Colonic mucosa (tissue), 4 donors: Measurements from ENCODE around the gene RNF4. TPM values are rescaled to one million over a fixed set of nuclear protein-coding genes. Genes with fewer than 3 reads are reported as not detected.
"Not testable (repeated sequence)": the region's sequence is repeated elsewhere in the genome, so short reads cannot be mapped to it uniquely, and the experiment has no call there.

Experiments used
- DNase-seq: peaks from one replicate; pipeline ENCODE4 v3.0.0-alpha.2; 2020
- H3K27ac ChIP-seq: fragments of 200-600 bp; one replicate; pipeline ENCODE4 v1.8.0; 2021
- H3K27me3 ChIP-seq: fragments of 200-600 bp; one replicate; pipeline ENCODE4 v1.8.0; 2021
- H3K36me3 ChIP-seq: fragments of 200-600 bp; one replicate; pipeline ENCODE4 v1.8.0; 2021
- H3K4me1 ChIP-seq: fragments of 200-600 bp; one replicate; pipeline ENCODE4 v1.8.0; 2021; ENCODE audit warnings: mild to moderate bottlenecking
- H3K4me3 ChIP-seq: fragments of 200-600 bp; one replicate; pipeline ENCODE4 v1.8.0; 2021
- H3K9ac ChIP-seq, 2 donors: one replicate each; pipeline ENCODE4 v1.7.0; 2013; ENCODE audit warnings: control low read depth in 2 of 2, low read depth in 2 of 2, low read length in 2 of 2
- H3K9me3 ChIP-seq: fragments of 200-600 bp; one replicate; pipeline ENCODE4 v1.8.0; 2021
- intact Hi-C: fragments of 100-400 bp; cut with DNase I; formaldehyde crosslinking; loops from one replicate; pipeline ENCODE4 v1.14.1; 2022
- total RNA-seq, 2 donors: library from RNA; stranded (reverse); fragmentation: NEBNext Ultra II Directional in 1 of 2; extraction: Animal tissue kit (Norgen Biotek cat#: 25700) in 1 of 2; gene quantifications; one replicate each; pipeline ENCODE4 v1.2.1, GENCODE V29; 2021
- TF ChIP-seq, protein P1 (sequence below): fragments of 200-600 bp; IDR thresholded peaks from one replicate; pipeline ENCODE4 v1.8.0; 2022; ENCODE audit warnings: antibody characterized with exemption, mild to moderate bottlenecking
- donor health status: healthy.
- donor health status: DM: no; HTN: no; CAD: no.
- donor health status: DM: no; HTN: no; CAD: no.

Gene RNF4
- total RNA-seq, 2 donors from 2014 or later: 50.1 to 51.1 TPM

DNA sequence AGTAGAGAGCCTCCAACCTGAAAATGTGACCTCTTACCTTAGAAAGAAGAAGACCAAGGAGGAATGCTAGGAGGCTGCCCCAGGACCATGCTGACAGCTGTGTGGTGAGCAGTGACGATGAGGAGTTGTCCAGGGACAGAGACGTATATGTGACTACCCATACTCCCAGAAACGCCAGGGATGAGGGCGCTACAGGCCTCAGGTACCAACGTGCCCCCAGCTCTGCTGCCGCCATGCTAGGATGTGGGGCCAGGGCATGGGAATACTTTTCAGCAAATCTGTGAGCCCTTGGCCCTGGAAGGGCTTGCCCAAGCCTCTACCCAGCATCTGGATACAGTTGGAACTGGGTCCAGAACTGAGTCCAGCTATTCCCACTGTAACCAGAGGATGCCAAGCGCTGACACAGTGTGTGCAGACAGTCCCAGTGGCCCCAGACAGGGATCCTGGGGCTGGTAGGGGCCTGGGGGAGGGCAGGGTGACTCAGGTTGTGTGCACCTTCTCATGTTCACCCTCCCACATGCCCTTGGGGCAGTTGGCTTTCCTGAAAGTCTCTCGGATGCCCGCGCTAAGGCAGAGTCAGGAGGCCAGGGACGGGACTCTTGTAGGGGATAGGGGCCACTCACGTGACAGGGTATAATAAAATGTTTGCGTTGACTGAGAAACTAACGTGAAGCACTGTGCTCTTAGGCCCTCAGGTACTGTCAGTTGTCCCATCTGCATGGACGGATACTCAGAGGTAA, 43.7 kb downstream of the RNF4 start:
- no peaks in the 10 kb centered on the region for H3K27me3 ChIP-seq
- H3K27ac ChIP-seq: no peak overlapping the region
- H3K4me1 ChIP-seq: no peaks in the 10 kb centered on the region
- no peak for DNase-seq
- H3K4me3 ChIP-seq: no peak overlapping the region
- no peaks in the 10 kb centered on the region for H3K9me3 ChIP-seq
- intact Hi-C loops: no loop called here
- H3K9ac ChIP-seq: no peak overlapping the region
- TF ChIP-seq, protein P1, sequence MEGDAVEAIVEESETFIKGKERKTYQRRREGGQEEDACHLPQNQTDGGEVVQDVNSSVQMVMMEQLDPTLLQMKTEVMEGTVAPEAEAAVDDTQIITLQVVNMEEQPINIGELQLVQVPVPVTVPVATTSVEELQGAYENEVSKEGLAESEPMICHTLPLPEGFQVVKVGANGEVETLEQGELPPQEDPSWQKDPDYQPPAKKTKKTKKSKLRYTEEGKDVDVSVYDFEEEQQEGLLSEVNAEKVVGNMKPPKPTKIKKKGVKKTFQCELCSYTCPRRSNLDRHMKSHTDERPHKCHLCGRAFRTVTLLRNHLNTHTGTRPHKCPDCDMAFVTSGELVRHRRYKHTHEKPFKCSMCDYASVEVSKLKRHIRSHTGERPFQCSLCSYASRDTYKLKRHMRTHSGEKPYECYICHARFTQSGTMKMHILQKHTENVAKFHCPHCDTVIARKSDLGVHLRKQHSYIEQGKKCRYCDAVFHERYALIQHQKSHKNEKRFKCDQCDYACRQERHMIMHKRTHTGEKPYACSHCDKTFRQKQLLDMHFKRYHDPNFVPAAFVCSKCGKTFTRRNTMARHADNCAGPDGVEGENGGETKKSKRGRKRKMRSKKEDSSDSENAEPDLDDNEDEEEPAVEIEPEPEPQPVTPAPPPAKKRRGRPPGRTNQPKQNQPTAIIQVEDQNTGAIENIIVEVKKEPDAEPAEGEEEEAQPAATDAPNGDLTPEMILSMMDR: no peak
- H3K36me3 ChIP-seq: peaks cover 23% of the 10 kb centered on the region

DNA sequence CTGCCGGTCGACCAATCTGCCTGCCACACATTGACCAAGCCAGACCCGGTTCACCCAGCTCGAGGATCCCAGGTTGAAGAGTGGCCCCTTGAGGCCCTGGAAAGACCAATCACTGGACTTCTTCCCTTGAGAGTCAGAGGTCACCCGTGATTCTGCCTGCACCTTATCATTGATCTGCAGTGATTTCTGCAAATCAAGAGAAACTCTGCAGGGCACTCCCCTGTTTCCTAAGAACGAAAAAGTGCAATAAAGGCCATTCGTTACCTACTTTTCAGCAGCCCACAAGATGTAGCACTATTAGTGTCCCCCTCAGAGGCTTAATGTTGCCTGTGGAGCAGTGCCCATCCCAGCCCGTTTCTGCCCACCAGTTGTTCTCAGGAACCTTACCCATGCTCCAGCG, 45.3 kb downstream of the RNF4 start:
- peaks cover 23% of the 10 kb centered on the region for H3K36me3 ChIP-seq
- H3K9me3 ChIP-seq, H3K9ac ChIP-seq, intact Hi-C loops, H3K27ac ChIP-seq, H3K27me3 ChIP-seq, DNase-seq, H3K4me1 ChIP-seq, H3K4me3 ChIP-seq: not testable (repeated sequence)

DNA sequence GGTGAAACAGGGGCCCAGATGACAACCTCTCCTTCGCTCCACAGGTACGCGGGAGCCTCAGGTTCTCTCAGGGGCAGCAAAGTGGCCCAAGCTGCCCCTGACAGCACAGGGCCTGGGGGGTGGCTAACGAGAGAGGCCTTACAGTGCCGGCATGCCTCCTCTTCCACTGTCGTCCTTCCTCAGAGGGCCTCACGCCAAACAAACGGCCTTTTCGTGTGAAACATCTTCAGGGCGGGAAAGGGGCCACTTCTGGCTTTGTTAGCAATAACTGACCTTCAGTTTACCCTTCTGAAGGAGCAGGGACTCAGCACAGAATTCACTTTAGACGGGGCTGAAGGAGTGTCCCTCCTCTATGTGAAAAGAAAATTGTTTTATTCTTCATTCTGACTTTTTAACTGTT, 46.0 kb downstream of the RNF4 start:
- H3K4me3 ChIP-seq, H3K27ac ChIP-seq, DNase-seq, H3K9ac ChIP-seq, H3K27me3 ChIP-seq, H3K9me3 ChIP-seq, intact Hi-C loops, H3K4me1 ChIP-seq: not testable (repeated sequence)
- peaks cover 23% of the 10 kb centered on the region for H3K36me3 ChIP-seq

DNA sequence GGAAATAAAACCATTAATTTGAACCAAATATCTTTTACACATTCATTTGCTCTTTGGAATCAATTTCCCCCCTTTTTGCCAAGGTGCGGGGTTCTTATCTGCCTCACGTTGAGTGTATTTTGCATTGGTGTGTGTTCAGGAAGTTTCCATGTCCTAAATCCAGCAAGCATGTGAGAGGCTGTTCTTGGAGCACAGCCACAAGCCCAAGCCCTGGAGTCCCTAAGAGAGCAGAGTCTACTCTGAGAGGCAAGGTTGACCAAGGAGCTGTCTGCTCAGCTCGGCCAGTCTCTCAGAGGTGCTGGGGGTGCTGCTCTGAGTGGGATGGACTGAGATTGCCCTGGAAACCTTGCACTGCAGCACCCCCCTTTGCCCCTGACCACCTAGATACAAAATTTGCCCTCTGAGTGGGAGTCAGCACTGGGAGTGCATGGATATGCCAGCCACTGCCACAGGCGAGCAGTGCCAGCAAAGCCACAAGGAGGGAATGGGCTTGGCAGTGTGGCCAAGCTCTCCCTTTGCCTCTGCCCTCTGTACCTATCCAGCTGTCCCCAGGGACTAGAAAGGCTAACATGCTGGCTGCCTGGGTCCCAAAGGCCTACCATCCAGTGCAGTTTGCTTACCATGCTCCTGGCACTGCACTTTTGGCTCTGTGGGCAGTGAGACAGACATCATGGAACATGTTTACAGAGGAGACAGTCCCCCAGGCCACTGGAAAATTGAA, 47.1 kb downstream of the RNF4 start:
- H3K4me3 ChIP-seq: no peak overlapping the region
- no peak overlapping the region for H3K9ac ChIP-seq
- peaks cover 18% of the 10 kb centered on the region for H3K36me3 ChIP-seq
- H3K27ac ChIP-seq: no peak overlapping the region
- DNase-seq: no peak
- intact Hi-C loops: no loop called here
- H3K9me3 ChIP-seq: no peaks in the 10 kb centered on the region
- no peaks in the 10 kb centered on the region for H3K4me1 ChIP-seq
- H3K27me3 ChIP-seq: no peaks in the 10 kb centered on the region
- TF ChIP-seq, protein P1: no peak

DNA sequence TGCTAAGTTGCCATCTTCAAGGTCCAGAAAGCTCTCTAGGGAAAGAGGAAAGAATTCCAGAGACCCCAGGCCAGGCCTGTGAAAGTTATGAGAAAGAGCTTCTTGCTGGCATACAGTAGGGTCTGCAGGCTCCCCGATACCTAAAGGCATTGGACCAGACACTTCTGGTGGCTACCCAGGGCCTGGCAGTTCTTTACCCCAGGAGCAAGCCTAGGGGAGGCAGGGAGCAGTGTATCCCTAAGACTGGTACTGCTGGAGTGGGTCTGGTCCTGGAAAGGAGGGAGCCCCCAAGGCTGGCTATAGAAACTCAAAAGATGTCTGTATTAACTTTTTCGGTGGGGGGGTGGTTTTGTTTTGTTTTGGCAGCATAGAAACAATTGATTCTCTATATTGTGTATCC, 47.7 kb downstream of the RNF4 start:
- Histone ChIP-seq H3K9me3 (no peaks in the 10 kb centered on the region), H3K27me3 (no peaks in the 10 kb centered on the region), H3K9ac (no peak overlapping the region), H3K27ac (no peak overlapping the region), H3K4me3 (no peak overlapping the region), H3K4me1 (no peaks in the 10 kb centered on the region), H3K36me3 (peaks cover 18% of the 10 kb centered on the region)
- intact Hi-C loops: no loop called here
- no peak for DNase-seq
- TF ChIP-seq, protein P1: no peak

DNA sequence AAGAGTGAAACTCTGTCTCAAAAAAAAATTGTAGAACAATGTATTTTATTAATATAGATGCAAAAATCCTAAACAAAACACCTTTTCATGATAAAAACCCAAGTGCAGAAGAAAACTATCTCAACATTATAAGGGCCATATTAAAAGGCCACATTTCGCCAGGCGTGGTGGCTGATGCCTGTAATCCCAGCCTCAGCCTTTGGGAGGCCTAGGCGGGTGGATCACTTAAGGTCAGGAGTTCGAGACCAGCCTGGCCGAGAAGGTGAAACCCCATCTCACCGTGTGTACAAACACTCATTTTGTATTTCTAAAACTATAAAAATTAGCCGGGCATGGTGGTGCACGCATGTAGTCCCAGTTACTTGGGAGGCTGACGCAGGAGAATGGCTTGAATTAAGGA, 57.7 kb downstream of the RNF4 start:
- intact Hi-C loops: no loop called here
- DNase-seq: no peak
- H3K9me3 ChIP-seq: no peaks in the 10 kb centered on the region

More for the DNA sequence above, 57.7 kb downstream of the RNF4 start:
- H3K27ac ChIP-seq: no peak overlapping the region
- H3K36me3 ChIP-seq: no peaks in the 10 kb centered on the region
- no peaks in the 10 kb centered on the region for H3K4me1 ChIP-seq
- TF ChIP-seq, protein P1: no peak
- H3K4me3 ChIP-seq: no peak overlapping the region
- no peak overlapping the region for H3K9ac ChIP-seq
- no peaks in the 10 kb centered on the region for H3K27me3 ChIP-seq
